Measurements from ENCODE around the gene ISLR.
"Not testable (repeated sequence)": the region's sequence is repeated elsewhere in the genome, so short reads cannot be mapped to it uniquely, and the experiment has no call there.

Gene ISLR

GRCh38 chr15:74136814-74137536, 36.5 kb upstream of the ISLR start:
- no peak for DNase-seq (ENCODE audit: low spot score)

- no peak for DNase-seq (ENCODE audit: low spot score)
Measured at GRCh38 chr15:74137537-74137894, 36.0 kb upstream of the ISLR start.

GRCh38 chr15:74138642-74139041, 34.9 kb upstream of the ISLR start:
- DNase-seq (ENCODE audit: low spot score): no peak

GRCh38 chr15:74141591-74141990, 31.9 kb upstream of the ISLR start:
- no peak for DNase-seq (ENCODE audit: low spot score)

- DNase-seq (ENCODE audit: low spot score): no peak
Measured at GRCh38 chr15:74144153-74144775, 29.2 kb upstream of the ISLR start.

GRCh38 chr15:74146277-74146800, 27.2 kb upstream of the ISLR start:
- DNase-seq (ENCODE audit: low spot score): no peak

GRCh38 chr15:74147051-74147450, 26.5 kb upstream of the ISLR start:
- no peak for DNase-seq (ENCODE audit: low spot score)

- DNase-seq (ENCODE audit: low spot score): no peak
Measured at GRCh38 chr15:74155766-74156417, 17.6 kb upstream of the ISLR start.

GRCh38 chr15:74156678-74157411, 16.7 kb upstream of the ISLR start:
- no peak for DNase-seq (ENCODE audit: low spot score)

- no peak for DNase-seq (ENCODE audit: low spot score)
Measured at GRCh38 chr15:74157868-74158827, 15.4 kb upstream of the ISLR start.

- DNase-seq (ENCODE audit: low spot score): peak; percentile 67
Measured at GRCh38 chr15:74158855-74159650, 14.5 kb upstream of the ISLR start.

- no peak for DNase-seq (ENCODE audit: low spot score)
Measured at GRCh38 chr15:74159773-74160172, 13.7 kb upstream of the ISLR start.

GRCh38 chr15:74160390-74160789, 13.1 kb upstream of the ISLR start:
- not testable (repeated sequence) for DNase-seq (ENCODE audit: low spot score)

- DNase-seq (ENCODE audit: low spot score): not testable (repeated sequence)
Measured at GRCh38 chr15:74162195-74162536, 11.3 kb upstream of the ISLR start.

GRCh38 chr15:74165461-74165860, 8.0 kb upstream of the ISLR start:
- DNase-seq (ENCODE audit: low spot score): no peak

GRCh38 chr15:74167891-74168331, 5.6 kb upstream of the ISLR start:
- DNase-seq (ENCODE audit: low spot score): no peak

- DNase-seq (ENCODE audit: low spot score): no peak
Measured at GRCh38 chr15:74168711-74169126, 4.8 kb upstream of the ISLR start.

GRCh38 chr15:74170071-74170844, 3.3 kb upstream of the ISLR start:
- no peak for DNase-seq (ENCODE audit: low spot score)

- DNase-seq (ENCODE audit: low spot score): no peak
Measured at GRCh38 chr15:74170875-74171578, 2.5 kb upstream of the ISLR start.
